HG02885 (cell line): Measurements from ENCODE around the gene CSPG4.

Experiments
- ATAC-seq: cut with Tn5 transposase; IDR thresholded peaks from one replicate; pipeline ENCODE4 v1.9.1; 2021; ENCODE audit warnings: mild to moderate bottlenecking; ENCODE audit not compliant: unreplicated experiment, poor library complexity

CSPG4 gene

GRCh38 chr15:75674366-75674765 lies 38.3 kb downstream of the CSPG4 start:
- ATAC-seq, result no peak

- no peak for ATAC-seq
Measured at GRCh38 chr15:75673426-75674235, 39.0 kb downstream of the CSPG4 start.

GRCh38 chr15:75672646-75673425 lies 39.8 kb downstream of the CSPG4 start:
- no peak for ATAC-seq

- no peak for ATAC-seq
Measured at GRCh38 chr15:75671730-75672602, 40.7 kb downstream of the CSPG4 start.

GRCh38 chr15:75669879-75670212 lies 42.8 kb downstream of the CSPG4 start:
- no peak for ATAC-seq

GRCh38 chr15:75669191-75669878 lies 43.3 kb downstream of the CSPG4 start:
- no peak for ATAC-seq

GRCh38 chr15:75666823-75667501 lies 45.7 kb downstream of the CSPG4 start:
- ATAC-seq, result no peak

- no peak for ATAC-seq
Measured at GRCh38 chr15:75663931-75664421, 48.7 kb downstream of the CSPG4 start.

- ATAC-seq, result no peak
Measured at GRCh38 chr15:75662823-75663519, 49.7 kb downstream of the CSPG4 start.

- no peak for ATAC-seq
Measured at GRCh38 chr15:75661756-75662140, 50.9 kb downstream of the CSPG4 start.

- no peak for ATAC-seq
Measured at GRCh38 chr15:75661100-75661755, 51.4 kb downstream of the CSPG4 start.

GRCh38 chr15:75659928-75660645 lies 52.6 kb downstream of the CSPG4 start:
- no peak for ATAC-seq

GRCh38 chr15:75659141-75659771 lies 53.4 kb downstream of the CSPG4 start:
- no peak for ATAC-seq

- no peak for ATAC-seq
Measured at GRCh38 chr15:75656813-75657212, 55.8 kb downstream of the CSPG4 start.

GRCh38 chr15:75656331-75656730 lies 56.3 kb downstream of the CSPG4 start:
- no peak for ATAC-seq

- ATAC-seq, result no peak
Measured at GRCh38 chr15:75655931-75656330, 56.7 kb downstream of the CSPG4 start.

GRCh38 chr15:75654201-75654907 lies 58.3 kb downstream of the CSPG4 start:
- ATAC-seq, result no peak
